T-helper 2 cell treated with Interferon-gamma antibody and Interleukin-4, amounts not matched to agents 5 μg/mL and 100 μg/mL, for 36 hours (primary cell): Measurements from ENCODE around the gene CTNNBL1.
"Not testable (repeated sequence)": the region's sequence is repeated elsewhere in the genome, so short reads cannot be mapped to it uniquely, and the experiment has no call there.

Experiments used
- DNase-seq: peaks from one replicate; pipeline ENCODE4 v3.0.0; 2021; ENCODE audit warnings: low spot score
- H3K27ac Mint-ChIP-seq: one replicate; pipeline ENCODE4 v1.8.0; 2021; ENCODE audit warnings: mild to moderate bottlenecking, mixed read lengths
- H3K27me3 Mint-ChIP-seq: one replicate; pipeline ENCODE4 v1.8.0; 2021; ENCODE audit warnings: low read depth, mixed read lengths
- H3K36me3 Mint-ChIP-seq: one replicate; pipeline ENCODE4 v1.8.0; 2021; ENCODE audit warnings: low read depth, mixed read lengths
- H3K4me1 Mint-ChIP-seq: one replicate; pipeline ENCODE4 v1.8.0; 2021; ENCODE audit warnings: low read depth, mixed read lengths
- H3K4me3 Mint-ChIP-seq: one replicate; pipeline ENCODE4 v1.8.0; 2022; ENCODE audit warnings: mild to moderate bottlenecking, moderate library complexity, mixed read lengths
- H3K9me3 Mint-ChIP-seq: one replicate; pipeline ENCODE4 v1.8.0; 2021; ENCODE audit warnings: mixed read lengths

The CTNNBL1 gene

DNA sequence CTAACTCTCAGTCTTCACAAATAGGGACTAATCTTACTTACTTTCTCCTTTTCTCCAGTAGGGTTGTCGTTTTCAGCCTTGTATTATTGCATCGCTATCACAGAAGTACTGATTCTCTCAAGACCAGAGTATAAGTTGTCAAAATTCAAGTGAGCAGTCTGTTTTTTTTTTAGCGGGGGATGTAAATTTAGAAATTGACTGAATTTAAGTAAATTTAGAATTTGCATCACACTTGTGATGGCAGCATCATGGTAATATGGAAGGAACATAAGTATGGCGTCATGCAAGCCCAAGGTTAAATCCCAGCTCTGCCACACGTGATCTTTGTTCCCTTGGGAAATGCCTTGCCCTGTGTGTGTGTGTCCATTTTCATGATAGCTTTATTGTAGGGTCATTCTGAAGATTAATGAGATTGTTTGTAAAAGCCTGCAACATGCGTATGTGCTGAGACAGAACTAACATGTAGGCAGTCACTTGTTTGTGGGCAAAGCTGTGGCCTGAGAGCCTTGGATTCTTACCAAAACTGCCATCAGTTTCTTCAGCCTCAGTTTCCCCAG, 156.3 kb downstream of the CTNNBL1 start:
- H3K36me3 Mint-ChIP-seq, result peaks cover 5% of the 10 kb centered on the region
- H3K4me1 Mint-ChIP-seq, result peaks cover 2% of the 10 kb centered on the region
- H3K9me3 Mint-ChIP-seq, result no peaks in the 10 kb centered on the region
- no peak for DNase-seq
- H3K4me3 Mint-ChIP-seq, result no peak overlapping the region
- no peaks in the 10 kb centered on the region for H3K27me3 Mint-ChIP-seq
- no peak overlapping the region for H3K27ac Mint-ChIP-seq

DNA sequence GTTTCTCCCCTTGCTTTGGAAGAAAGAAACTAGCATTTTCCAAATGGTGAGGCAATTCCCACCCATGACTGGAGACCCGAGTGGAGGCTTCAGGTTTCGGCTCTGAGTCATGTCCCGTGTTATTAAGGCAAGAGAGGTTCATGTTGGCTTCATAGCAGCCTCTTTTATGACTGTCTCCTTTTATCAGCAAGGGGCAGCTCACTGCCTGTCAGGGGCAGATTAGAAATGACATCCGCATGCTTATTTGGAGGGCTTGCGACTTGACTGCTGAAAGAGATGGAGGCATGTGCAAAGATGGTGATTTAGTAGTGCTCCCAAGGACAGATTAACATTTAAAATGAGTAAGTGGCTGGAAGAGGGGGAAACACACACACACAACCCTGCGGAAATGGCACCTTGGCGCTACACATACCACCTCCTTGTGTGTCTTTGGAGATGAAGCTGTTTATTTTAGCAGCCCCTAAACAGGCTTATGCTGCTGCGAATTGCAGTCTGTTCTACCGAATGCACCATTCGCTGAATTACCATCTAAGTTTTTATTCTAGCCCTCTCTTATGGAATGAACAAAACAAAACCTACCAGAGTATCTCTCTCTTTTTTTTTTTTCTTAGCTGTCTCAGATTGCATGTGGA, 157.0 kb downstream of the CTNNBL1 start:
- no peak for DNase-seq
- Mint-ChIP-seq H3K27me3 (no peaks in the 10 kb centered on the region), H3K36me3 (peaks cover 5% of the 10 kb centered on the region)

GRCh38 chr20:37852666-37853065, 158.8 kb downstream of the CTNNBL1 start:
- Mint-ChIP-seq H3K27ac (no peak overlapping the region), H3K9me3 (no peaks in the 10 kb centered on the region), H3K36me3 (peaks cover 9% of the 10 kb centered on the region), H3K4me1 (peaks cover 2% of the 10 kb centered on the region), H3K4me3 (no peak overlapping the region), H3K27me3 (no peaks in the 10 kb centered on the region)
- no peak for DNase-seq

More for the DNA sequence above, 157.0 kb downstream of the CTNNBL1 start:
- Mint-ChIP-seq H3K4me1 (peaks cover 2% of the 10 kb centered on the region), H3K9me3 (no peaks in the 10 kb centered on the region), H3K27ac (no peak overlapping the region), H3K4me3 (no peak overlapping the region)

- H3K4me3 Mint-ChIP-seq, result no peak overlapping the region
- peaks cover 12% of the 10 kb centered on the region for H3K36me3 Mint-ChIP-seq
- H3K9me3 Mint-ChIP-seq, result no peaks in the 10 kb centered on the region
- H3K27ac Mint-ChIP-seq, result peak overlapping the region; percentile 4
- H3K27me3 Mint-ChIP-seq, result no peaks in the 10 kb centered on the region
- peaks cover 2% of the 10 kb centered on the region for H3K4me1 Mint-ChIP-seq
- DNase-seq, result no peak
Measured at GRCh38 chr20:37853823-37854375, 160.1 kb downstream of the CTNNBL1 start.

DNA sequence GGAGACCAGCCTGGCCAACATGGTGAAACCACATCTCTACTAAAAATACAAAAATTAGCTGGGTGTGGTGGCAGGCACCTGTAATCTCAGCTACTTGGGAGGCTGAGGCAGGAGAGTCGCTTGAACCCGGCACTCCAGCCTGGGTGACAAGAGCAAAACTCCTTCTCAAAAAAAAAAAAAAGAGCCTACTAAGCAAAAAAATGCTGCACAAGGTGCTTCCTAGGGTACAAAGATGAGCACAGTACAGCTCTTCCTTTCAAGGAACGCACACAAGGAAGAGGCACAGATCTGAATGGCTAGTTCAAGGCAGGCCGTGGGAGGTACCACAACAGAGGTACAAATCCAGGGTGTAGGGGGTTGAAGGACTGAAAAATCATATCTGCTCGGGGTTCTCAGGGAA, 162.2 kb downstream of the CTNNBL1 start:
- H3K4me3 Mint-ChIP-seq, H3K27me3 Mint-ChIP-seq, H3K4me1 Mint-ChIP-seq, H3K9me3 Mint-ChIP-seq, DNase-seq, H3K27ac Mint-ChIP-seq: not testable (repeated sequence)
- H3K36me3 Mint-ChIP-seq, result peaks cover 13% of the 10 kb centered on the region

DNA sequence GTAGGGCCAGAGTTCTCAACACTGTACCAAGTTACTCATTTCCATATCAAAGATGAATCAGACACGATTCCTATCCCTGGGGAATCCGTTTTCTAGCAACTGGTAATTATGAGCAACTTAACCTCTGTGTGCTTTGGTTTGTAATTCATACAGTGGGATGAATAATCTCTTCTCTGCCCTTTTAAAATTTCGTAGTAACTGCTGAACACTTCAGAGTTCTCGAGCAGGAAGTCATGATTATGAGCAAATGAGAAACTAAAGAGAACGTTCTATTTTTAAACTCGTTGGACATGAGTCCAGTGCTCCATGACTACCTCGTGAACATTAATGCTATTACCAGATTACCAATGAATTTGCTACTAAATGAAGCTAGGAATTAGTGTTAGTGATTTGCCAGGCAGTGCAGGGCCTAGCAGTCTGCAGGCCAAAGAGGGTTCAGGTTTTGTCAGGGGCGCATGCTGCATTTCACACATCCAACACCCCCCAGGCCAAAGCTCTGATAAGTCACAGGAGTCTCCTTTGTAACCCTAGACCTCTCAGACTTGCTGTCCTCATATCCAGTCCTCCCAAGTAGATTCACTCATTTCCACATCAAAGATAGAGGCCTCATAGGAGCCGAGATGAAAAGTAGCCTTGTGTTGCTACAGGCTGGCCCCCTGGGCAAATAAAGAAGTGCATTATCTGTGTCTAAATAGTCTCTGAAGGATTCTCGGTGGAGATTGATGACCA, 163.3 kb downstream of the CTNNBL1 start:
- no peak for DNase-seq
- H3K36me3 Mint-ChIP-seq, result peaks cover 13% of the 10 kb centered on the region
- H3K9me3 Mint-ChIP-seq, result no peaks in the 10 kb centered on the region
- no peak overlapping the region for H3K27ac Mint-ChIP-seq
- H3K27me3 Mint-ChIP-seq, result no peaks in the 10 kb centered on the region
- no peak overlapping the region for H3K4me3 Mint-ChIP-seq
- peaks cover 2% of the 10 kb centered on the region for H3K4me1 Mint-ChIP-seq

DNA sequence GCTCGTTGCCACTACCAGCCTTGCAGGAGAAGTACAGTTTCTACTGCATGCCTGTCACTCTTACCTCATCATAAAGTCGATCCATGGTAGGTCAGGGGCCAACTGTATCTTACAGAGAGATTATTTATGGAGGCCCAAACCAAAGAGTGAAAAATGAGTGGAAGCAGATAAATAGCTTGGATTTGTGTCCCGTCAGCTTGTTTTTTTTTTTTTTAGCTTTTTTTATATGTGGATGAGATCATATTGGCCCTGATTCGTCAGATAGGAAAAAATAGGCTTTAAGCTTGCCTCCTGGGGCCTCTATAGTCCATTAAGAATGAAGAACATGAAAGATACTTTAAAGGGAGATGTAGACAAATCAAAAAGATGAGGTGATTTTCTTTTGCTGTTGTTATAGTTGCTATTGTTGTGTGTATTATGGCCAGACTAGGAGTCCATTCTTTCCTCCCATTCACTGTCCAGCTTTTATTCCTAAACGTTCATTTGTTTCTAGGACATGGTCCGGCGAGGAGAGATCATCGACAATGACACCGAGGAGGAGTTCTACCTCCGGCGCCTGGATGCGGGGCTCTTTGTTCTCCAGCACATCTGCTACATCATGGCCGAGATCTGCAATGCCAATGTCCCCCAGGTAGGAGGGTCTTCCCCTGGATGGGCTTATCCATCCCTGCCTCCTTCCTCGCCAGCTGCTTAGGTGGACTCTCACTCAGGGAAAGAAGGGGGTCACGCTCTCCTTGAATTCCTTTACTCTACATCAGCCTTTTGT, 165.8 kb downstream of the CTNNBL1 start:
- Mint-ChIP-seq H3K36me3 (peaks cover 13% of the 10 kb centered on the region), H3K27ac (no peak overlapping the region), H3K4me1 (no peaks in the 10 kb centered on the region), H3K9me3 (no peaks in the 10 kb centered on the region), H3K4me3 (no peak overlapping the region), H3K27me3 (no peaks in the 10 kb centered on the region)
- DNase-seq, result no peak

GRCh38 chr20:37863289-37863688, 169.5 kb downstream of the CTNNBL1 start:
- Mint-ChIP-seq H3K4me1 (no peaks in the 10 kb centered on the region), H3K9me3 (no peaks in the 10 kb centered on the region), H3K4me3 (no peak overlapping the region), H3K27ac (no peak overlapping the region), H3K36me3 (peaks cover 7% of the 10 kb centered on the region), H3K27me3 (no peaks in the 10 kb centered on the region)
- no peak for DNase-seq

- no peaks in the 10 kb centered on the region for H3K9me3 Mint-ChIP-seq
- H3K4me1 Mint-ChIP-seq, result no peaks in the 10 kb centered on the region
- no peak overlapping the region for H3K27ac Mint-ChIP-seq
- H3K36me3 Mint-ChIP-seq, result peaks cover 9% of the 10 kb centered on the region
- H3K27me3 Mint-ChIP-seq, result no peaks in the 10 kb centered on the region
- no peak overlapping the region for H3K4me3 Mint-ChIP-seq
- DNase-seq, result no peak
Measured at GRCh38 chr20:37864298-37864697, 170.5 kb downstream of the CTNNBL1 start.

DNA sequence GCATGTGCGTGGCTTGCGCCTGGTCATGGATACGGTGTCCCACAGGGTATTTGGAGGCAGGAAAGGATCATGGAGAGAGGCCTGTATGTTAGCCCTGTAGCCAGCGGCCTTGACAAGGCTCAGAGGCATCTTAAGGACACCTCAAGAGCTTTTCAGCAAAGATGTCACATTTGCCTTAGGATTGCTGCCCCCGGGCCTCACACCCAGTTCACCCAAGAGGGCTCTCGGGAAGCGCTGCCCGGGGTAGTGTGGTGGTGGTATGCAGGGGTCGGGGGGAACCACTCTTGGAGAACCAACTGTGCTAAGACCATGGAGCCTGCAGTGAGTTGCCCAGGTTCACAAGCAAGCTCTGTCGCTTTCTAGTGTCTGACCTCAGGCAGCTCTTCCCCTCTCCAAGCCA, 172.2 kb downstream of the CTNNBL1 start:
- Mint-ChIP-seq H3K4me3 (no peak overlapping the region), H3K36me3 (peaks cover 4% of the 10 kb centered on the region), H3K9me3 (no peaks in the 10 kb centered on the region), H3K27ac (no peak overlapping the region), H3K4me1 (no peaks in the 10 kb centered on the region), H3K27me3 (no peaks in the 10 kb centered on the region)
- no peak for DNase-seq

DNA sequence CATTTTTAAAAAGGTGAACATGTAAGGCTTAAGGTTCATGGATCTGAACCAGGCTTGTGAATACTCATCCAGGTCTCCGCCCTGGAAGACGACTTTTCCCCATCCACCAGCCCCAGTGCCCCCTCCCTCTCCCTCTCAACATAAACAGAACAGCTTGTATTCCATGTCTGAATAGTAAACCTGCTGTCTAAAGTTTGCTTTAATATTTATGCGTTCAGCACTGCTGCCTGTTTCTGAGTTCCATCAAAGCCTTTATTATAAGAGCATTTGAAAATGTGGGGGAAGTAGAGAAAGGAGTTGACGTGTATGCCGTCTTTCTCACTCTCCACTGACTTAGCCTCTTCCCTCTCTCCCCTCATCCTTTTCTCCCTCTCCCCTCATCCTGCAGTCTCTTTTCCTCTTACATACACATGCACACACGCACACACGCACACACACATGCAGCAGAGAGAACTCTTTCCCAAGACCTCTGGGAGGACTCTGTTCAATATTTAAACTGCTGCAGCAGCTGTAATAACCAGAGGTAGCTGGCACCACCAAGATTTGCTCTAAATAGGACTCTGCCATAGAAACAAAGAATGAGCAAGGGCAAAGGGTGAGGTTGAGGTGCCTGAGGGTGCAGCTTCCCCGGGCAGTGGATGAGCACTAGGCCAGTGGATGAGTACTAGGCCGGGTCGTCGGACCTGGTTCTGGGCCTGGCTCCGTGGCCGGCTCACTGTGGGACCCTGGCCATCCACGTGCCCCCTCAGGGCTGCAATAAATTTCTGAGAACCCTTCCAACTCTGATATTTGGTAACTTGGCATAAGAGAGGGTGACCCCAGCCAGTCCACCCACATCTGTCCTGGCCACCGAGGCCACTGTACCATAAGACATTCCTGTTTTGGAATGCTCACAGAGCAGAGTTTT, 173.7 kb downstream of the CTNNBL1 start:
- Mint-ChIP-seq H3K4me1 (no peaks in the 10 kb centered on the region), H3K27ac (no peak overlapping the region), H3K36me3 (peaks cover 4% of the 10 kb centered on the region), H3K9me3 (no peaks in the 10 kb centered on the region), H3K27me3 (no peaks in the 10 kb centered on the region), H3K4me3 (no peak overlapping the region)
- DNase-seq, result no peak

DNA sequence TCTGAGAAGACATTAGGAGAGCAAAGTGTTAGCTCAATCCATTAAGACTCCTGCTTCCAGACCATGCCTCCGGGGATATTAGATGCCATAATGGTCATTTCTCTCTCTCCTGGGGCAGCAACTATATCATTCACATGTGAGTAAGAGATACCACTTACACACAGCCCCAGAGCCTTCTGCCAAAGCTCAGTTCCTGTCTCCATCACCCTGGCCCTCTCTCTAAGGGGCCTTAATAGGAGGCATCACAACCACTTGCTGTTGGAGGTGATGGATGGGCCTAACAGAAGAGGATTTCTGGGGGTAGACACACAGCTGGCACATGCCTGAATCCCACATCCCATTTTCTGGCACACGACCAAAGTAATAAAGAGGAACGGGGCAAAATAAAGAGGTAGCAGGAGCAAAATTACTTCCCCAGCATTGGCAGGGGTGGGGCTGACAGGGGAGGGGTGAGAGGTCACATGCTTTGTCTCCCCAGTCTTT, 175.1 kb downstream of the CTNNBL1 start:
- H3K4me3 Mint-ChIP-seq, result no peak overlapping the region
- H3K36me3 Mint-ChIP-seq, result peaks cover 3% of the 10 kb centered on the region
- no peaks in the 10 kb centered on the region for H3K4me1 Mint-ChIP-seq
- no peaks in the 10 kb centered on the region for H3K27me3 Mint-ChIP-seq
- H3K9me3 Mint-ChIP-seq, result no peaks in the 10 kb centered on the region
- no peak for DNase-seq
- H3K27ac Mint-ChIP-seq, result peak overlapping the region; percentile 58

GRCh38 chr20:37869334-37869861, 175.6 kb downstream of the CTNNBL1 start:
- H3K27ac Mint-ChIP-seq, result no peak overlapping the region
- no peak for DNase-seq
- H3K4me3 Mint-ChIP-seq, result no peak overlapping the region
- no peaks in the 10 kb centered on the region for H3K9me3 Mint-ChIP-seq
- peaks cover 6% of the 10 kb centered on the region for H3K36me3 Mint-ChIP-seq
- no peaks in the 10 kb centered on the region for H3K4me1 Mint-ChIP-seq
- H3K27me3 Mint-ChIP-seq, result no peaks in the 10 kb centered on the region
